Lower lobe of right lung (tissue), 2 donors: Measurements from ENCODE around the gene ADGRL3. TPM values are rescaled to one million over a fixed set of nuclear protein-coding genes. Genes with fewer than 3 reads are reported as not detected.

Experiments
- ATAC-seq, 2 donors: fragments of 200-7000 bp; cut with Tn5 transposase; one replicate each; pipeline ENCODE4 v1.9.1; 2020 to 2022; ENCODE audit warnings: mild to moderate bottlenecking in 2 of 2, moderate library complexity in 2 of 2
- DNase-seq: peaks from one replicate; pipeline ENCODE4 v3.0.0-alpha.2; 2020
- H3K27ac ChIP-seq: fragments of 200-600 bp; one replicate; pipeline ENCODE4 v1.8.0; 2022
- H3K27me3 ChIP-seq: fragments of 200-600 bp; one replicate; pipeline ENCODE4 v1.8.0; 2022; ENCODE audit warnings: low read depth
- H3K36me3 ChIP-seq: fragments of 200-600 bp; one replicate; pipeline ENCODE4 v1.8.0; 2022; ENCODE audit warnings: mild to moderate bottlenecking
- H3K4me1 ChIP-seq: fragments of 200-600 bp; one replicate; pipeline ENCODE4 v1.8.0; 2022
- H3K4me3 ChIP-seq: fragments of 200-600 bp; one replicate; pipeline ENCODE4 v1.8.0; 2022; ENCODE audit warnings: mild to moderate bottlenecking
- H3K9me3 ChIP-seq: fragments of 200-600 bp; one replicate; pipeline ENCODE4 v1.8.0; 2022
- intact Hi-C: fragments of 100-400 bp; cut with DNase I; formaldehyde crosslinking; loops from one replicate; pipeline ENCODE4 v1.11.0; 2022
- total RNA-seq: library from RNA; stranded (reverse); fragmentation: NEBNext Ultra II Directional; extraction: Animal tissue kit (Norgen Biotek cat#: 25700); gene quantifications from one replicate; pipeline ENCODE4 v1.2.1, GENCODE V29; 2021
- TF ChIP-seq, protein P1 (sequence below): fragments of 200-600 bp; IDR thresholded peaks from one replicate; pipeline ENCODE4 v1.8.0; 2022; ENCODE audit warnings: antibody characterized with exemption, mild to moderate bottlenecking
- donor health status: DM: no; HTN: yes; CAD: no; lungs with severe emphysema.

Gene ADGRL3
- total RNA-seq, 1 donor from 2014 or later = 6.0 TPM

DNA sequence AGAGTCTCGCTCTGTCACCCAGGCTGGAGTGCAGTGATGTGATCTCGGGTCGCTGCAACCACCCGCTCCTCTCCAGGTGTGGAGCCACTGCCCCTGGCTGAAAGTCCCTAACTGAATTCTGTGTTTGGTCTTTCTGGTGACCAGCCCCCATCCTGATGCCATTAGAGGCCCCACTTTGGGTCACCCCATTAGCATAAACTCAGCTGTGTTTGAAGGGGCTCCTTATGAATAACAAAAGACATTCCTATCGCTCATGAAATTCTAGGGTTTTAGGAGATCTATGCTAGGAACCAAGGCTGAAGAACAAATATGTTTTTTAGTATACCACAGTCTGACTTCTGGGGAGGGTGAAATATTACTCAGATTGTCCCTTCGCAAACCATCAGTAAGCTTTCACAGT, 652.9 kb downstream of the ADGRL3 start:
- H3K9me3 ChIP-seq = no peaks in the 10 kb centered on the region
- DNase-seq = no peak
- ATAC-seq = no peak
- no peak overlapping the region for H3K4me3 ChIP-seq
- intact Hi-C loops = no loop called here
- H3K4me1 ChIP-seq = no peaks in the 10 kb centered on the region
- H3K36me3 ChIP-seq = no peaks in the 10 kb centered on the region
- H3K27ac ChIP-seq = no peak overlapping the region
- H3K27me3 ChIP-seq = no peaks in the 10 kb centered on the region
- TF ChIP-seq, protein P1, sequence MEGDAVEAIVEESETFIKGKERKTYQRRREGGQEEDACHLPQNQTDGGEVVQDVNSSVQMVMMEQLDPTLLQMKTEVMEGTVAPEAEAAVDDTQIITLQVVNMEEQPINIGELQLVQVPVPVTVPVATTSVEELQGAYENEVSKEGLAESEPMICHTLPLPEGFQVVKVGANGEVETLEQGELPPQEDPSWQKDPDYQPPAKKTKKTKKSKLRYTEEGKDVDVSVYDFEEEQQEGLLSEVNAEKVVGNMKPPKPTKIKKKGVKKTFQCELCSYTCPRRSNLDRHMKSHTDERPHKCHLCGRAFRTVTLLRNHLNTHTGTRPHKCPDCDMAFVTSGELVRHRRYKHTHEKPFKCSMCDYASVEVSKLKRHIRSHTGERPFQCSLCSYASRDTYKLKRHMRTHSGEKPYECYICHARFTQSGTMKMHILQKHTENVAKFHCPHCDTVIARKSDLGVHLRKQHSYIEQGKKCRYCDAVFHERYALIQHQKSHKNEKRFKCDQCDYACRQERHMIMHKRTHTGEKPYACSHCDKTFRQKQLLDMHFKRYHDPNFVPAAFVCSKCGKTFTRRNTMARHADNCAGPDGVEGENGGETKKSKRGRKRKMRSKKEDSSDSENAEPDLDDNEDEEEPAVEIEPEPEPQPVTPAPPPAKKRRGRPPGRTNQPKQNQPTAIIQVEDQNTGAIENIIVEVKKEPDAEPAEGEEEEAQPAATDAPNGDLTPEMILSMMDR = no peak

DNA sequence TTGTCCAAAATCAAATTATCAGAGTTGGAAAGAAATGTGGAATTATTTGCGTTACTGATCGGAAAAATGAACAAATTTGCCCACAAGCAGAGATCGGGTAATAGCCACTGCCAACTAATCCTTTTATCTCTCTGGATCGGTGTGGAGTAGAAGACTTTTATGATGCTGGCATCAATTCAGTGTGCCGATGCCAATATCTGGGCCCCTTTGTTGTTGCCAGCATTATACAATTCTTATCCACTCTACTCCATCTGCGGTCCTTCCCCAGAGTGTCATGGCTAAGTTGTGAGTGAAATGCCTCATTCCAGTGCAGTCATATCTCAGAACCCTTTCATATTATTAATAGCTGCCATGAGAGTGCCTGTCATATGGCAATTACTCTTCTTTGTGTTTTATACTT, 660.2 kb downstream of the ADGRL3 start:
- TF ChIP-seq, protein P1 = no peak
- Histone ChIP-seq H3K36me3 (no peaks in the 10 kb centered on the region), H3K27me3 (no peaks in the 10 kb centered on the region), H3K27ac (no peak overlapping the region), H3K4me3 (no peak overlapping the region), H3K9me3 (no peaks in the 10 kb centered on the region), H3K4me1 (no peaks in the 10 kb centered on the region)
- ATAC-seq = no peak
- no peak for DNase-seq
- intact Hi-C loops = no loop called here

DNA sequence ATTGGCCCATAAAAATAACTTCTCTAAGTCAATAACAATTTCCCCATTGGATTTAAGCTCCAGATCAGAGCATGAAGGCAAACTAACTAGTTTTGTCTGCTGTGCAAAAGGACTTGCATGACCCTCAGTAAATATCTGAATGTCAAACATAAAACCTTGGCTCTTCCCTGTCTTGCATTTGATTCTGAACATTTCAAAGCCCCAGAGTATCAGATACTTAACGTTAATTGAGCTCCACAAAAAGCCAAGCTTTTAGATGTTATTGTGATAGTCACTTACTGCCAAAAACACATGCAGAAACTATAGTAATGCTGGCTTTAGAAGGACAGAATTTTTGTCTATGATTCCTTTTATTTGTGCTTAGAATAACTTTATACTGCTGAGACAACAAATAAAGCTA, 664.2 kb downstream of the ADGRL3 start:
- no peak for ATAC-seq
- intact Hi-C loops = no loop called here
- Histone ChIP-seq H3K36me3 (no peaks in the 10 kb centered on the region), H3K4me1 (no peaks in the 10 kb centered on the region), H3K9me3 (no peaks in the 10 kb centered on the region), H3K27me3 (no peaks in the 10 kb centered on the region), H3K27ac (no peak overlapping the region), H3K4me3 (no peak overlapping the region)
- no peak for DNase-seq
- TF ChIP-seq, protein P1 = no peak

DNA sequence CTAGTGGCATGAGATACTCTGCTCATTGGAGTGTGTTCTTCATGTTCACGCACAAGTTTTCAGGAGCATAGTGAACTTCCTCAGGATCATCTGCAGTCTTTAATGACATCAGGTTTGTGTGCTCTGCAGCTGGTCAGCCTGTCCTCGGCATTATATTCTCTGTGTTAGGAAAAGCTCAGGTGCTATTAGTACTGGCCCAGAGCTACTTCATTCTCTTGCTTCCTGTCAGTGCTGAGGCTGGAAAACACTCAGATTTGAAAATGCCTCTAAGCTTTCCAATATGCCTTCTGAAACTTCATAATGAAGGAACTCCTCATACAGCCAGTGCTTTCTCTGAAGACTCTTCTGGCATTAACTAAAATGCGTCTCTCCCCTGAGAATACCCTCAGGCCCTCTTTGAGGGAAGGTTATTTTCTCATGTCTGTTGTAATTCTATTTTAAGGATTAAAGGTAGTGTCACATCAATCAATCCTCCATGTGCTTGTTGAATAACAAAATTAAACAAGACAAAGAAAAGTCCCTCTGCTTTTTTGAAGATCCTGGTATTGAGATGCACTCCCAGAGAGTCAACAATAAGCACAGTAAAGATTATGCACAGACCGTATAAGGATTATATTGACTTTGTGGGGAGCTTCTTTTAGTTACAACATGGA, 666.4 kb downstream of the ADGRL3 start:
- TF ChIP-seq, protein P1 = no peak
- Histone ChIP-seq H3K4me1 (no peaks in the 10 kb centered on the region), H3K27ac (no peak overlapping the region), H3K4me3 (no peak overlapping the region), H3K27me3 (no peaks in the 10 kb centered on the region), H3K9me3 (no peaks in the 10 kb centered on the region), H3K36me3 (no peaks in the 10 kb centered on the region)
- ATAC-seq (no peak), DNase-seq (no peak)
- intact Hi-C loops = no loop called here

DNA sequence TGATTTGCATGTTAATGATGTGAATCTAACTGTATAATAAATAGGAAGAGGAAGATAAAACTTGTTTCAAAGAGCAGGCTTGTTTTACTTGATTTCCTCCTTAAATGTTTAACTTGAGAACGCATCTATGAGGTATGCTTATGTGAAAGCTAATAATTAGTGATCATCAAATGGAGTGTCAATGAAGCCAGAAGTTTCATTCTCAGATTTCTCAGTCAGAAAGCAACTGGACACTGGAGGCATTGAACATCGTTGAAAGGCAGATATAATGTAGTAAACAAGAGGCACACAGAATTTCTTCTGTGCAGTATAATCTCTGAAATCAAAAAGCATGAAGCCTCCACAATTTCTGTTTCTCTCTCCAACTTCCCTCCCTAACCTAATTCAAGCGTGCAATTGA, 672.9 kb downstream of the ADGRL3 start:
- TF ChIP-seq, protein P1 = no peak
- Histone ChIP-seq H3K4me3 (no peak overlapping the region), H3K27me3 (no peaks in the 10 kb centered on the region), H3K4me1 (no peaks in the 10 kb centered on the region), H3K27ac (no peak overlapping the region), H3K36me3 (no peaks in the 10 kb centered on the region), H3K9me3 (no peaks in the 10 kb centered on the region)
- intact Hi-C loops = no loop called here
- no peak for ATAC-seq
- no peak for DNase-seq
